Measurements from ENCODE around the gene PTPRS. TPM values are rescaled to one million over a fixed set of nuclear protein-coding genes. Genes with fewer than 3 reads are reported as not detected.

Gene PTPRS
- total and polyA plus RNA-seq, 2 donors (not counting 3 experiments of a cell fraction or from before 2014, with no cell fraction given) = 10.1 to 16.1 TPM

DNA sequence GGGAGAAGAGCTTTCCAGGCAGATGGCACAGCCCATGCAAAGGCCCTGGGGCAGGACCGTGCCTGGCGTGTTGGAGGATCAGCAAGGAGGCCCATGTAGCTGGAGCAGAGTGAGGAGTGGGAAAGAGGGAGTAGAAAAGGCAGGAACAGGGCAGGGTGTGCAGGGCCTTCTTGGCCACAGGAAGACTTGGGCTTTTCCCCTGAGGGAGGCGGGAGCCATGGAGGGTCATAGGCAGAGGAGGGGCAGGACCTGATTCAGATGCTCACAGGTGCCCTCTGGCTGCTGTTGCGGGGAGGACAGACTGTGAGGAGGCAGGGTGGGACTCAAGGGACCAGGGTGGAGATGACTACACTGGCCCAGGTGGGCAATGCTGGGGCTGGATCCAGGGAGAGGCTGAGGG lies 13.8 kb upstream of the PTPRS start:
- dilution Hi-C loops (cut with MboI; ENCODE audit: extremely low pct_ligation_motif_present, low sequenced_read_pairs) (loop anchor here (25.0 kb wide), 1 partner anchor 133 kb away; no protein-coding TSS in a partner anchor), intact Hi-C loops (cut with micrococcal nuclease) (loop anchor here (5.0 kb wide), 1 partner anchor 307 kb away; no protein-coding TSS in a partner anchor)
- H3K27ac ChIP-seq (ENCODE audit: insufficient read depth, low read depth, low read length) = no peak overlapping the region
- H3K79me2 ChIP-seq (ENCODE audit: control insufficient read depth, insufficient read depth, low read length) = no peaks in the 10 kb centered on the region
- FAIRE-seq (no peak), DNase-seq (ENCODE audit: low read depth, low spot score) (no peak)
- CTCF ChIA-PET = interaction anchor here (0.6 kb wide), 1 partner anchor 14 kb away, joined by 4 read pairs; the partner anchor contains the start of gene PTPRS
- H3K9me3 ChIP-seq (replicated peaks; ENCODE audit: control insufficient read depth, insufficient read depth, low read length) = no peaks in the 10 kb centered on the region
- H3K4me1 ChIP-seq (ENCODE audit: control insufficient read depth, extremely low read depth, insufficient read depth, low read length) = no peaks in the 10 kb centered on the region
- no peaks in the 10 kb centered on the region for H3K9me1 ChIP-seq (replicated peaks; ENCODE audit: control insufficient read depth, extremely low read depth, insufficient read depth, low read length)
- H2AFZ ChIP-seq (ENCODE audit: low read depth, low read length) = no peak overlapping the region
- no peaks in the 10 kb centered on the region for H3K27me3 ChIP-seq (ENCODE audit: control insufficient read depth in 2 of 2, insufficient read depth in 2 of 2, low read length in 2 of 2)
- no peak overlapping the region for H3K4me3 ChIP-seq (replicated peaks in 1 of 3; ENCODE audit: insufficient read depth in 1 of 3, low read depth in 1 of 3, low read length in 3 of 3)
- no peak overlapping the region for H3K4me2 ChIP-seq (ENCODE audit: insufficient read depth, low read length)
- H4K20me1 ChIP-seq (replicated peaks; ENCODE audit: control insufficient read depth, extremely low read depth, insufficient read depth, low read length) = no peaks in the 10 kb centered on the region
- POLR2A ChIA-PET = no interaction called here
- TF ChIP-seq, protein P1, sequence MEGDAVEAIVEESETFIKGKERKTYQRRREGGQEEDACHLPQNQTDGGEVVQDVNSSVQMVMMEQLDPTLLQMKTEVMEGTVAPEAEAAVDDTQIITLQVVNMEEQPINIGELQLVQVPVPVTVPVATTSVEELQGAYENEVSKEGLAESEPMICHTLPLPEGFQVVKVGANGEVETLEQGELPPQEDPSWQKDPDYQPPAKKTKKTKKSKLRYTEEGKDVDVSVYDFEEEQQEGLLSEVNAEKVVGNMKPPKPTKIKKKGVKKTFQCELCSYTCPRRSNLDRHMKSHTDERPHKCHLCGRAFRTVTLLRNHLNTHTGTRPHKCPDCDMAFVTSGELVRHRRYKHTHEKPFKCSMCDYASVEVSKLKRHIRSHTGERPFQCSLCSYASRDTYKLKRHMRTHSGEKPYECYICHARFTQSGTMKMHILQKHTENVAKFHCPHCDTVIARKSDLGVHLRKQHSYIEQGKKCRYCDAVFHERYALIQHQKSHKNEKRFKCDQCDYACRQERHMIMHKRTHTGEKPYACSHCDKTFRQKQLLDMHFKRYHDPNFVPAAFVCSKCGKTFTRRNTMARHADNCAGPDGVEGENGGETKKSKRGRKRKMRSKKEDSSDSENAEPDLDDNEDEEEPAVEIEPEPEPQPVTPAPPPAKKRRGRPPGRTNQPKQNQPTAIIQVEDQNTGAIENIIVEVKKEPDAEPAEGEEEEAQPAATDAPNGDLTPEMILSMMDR (IDR thresholded peaks at IDR 0.05; ENCODE audit: extremely low read depth in 1 of 2, insufficient read depth in 1 of 2, low read depth in 1 of 2, low read length in 2 of 2) = peak; percentile 19 to 33
- TF ChIP-seq, protein P2, sequence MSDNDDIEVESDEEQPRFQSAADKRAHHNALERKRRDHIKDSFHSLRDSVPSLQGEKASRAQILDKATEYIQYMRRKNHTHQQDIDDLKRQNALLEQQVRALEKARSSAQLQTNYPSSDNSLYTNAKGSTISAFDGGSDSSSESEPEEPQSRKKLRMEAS (IDR thresholded peaks at IDR 0.05; ENCODE audit: insufficient read depth, insufficient read length) = no peak
- no peak overlapping the region for H3K9ac ChIP-seq (replicated peaks; ENCODE audit: extremely low read depth, insufficient read depth, low read length)
- BruUV-seq (replicated peaks) = no TSS peak
- H3K36me3 ChIP-seq (ENCODE audit: control insufficient read depth in 2 of 2, extremely low read depth in 1 of 2, insufficient read depth in 2 of 2, low read length in 2 of 2) = no peaks in the 10 kb centered on the region

DNA sequence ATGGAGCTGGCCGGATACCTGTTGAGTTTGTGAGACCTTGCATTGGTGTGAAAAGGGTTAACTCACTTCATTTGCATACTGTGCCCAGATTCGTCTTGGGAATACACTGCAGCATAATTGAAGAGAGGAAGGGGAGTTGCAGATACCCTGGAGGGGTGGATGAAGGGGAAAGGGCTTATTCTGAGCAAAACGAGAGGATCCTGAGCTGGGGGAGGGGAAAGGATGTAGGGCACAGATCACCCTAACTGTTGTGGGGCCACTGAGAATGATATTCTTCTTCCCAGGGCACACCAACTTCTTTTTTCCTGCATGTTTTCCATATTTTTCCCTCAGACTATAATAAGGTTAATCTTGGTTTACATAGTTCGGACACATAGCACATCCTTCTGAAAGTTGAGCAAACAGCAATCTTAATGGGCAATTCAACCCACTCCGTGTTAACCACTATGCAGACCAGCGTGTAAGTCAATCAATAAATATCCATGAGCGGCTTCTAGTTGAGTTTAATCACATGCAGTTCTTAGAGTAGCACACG lies 11.7 kb upstream of the PTPRS start:
- H2AFZ ChIP-seq (ENCODE audit: low read depth, low read length) = no peak overlapping the region

More for the DNA sequence above, 11.7 kb upstream of the PTPRS start:
- CTCF ChIA-PET = interaction anchor here (1.2 kb wide), 1 partner anchor 304 kb away, joined by 3 read pairs; no protein-coding TSS in a partner anchor
- no peaks in the 10 kb centered on the region for H3K79me2 ChIP-seq (ENCODE audit: control insufficient read depth, insufficient read depth, low read length)
- no peak overlapping the region for H3K4me2 ChIP-seq (ENCODE audit: insufficient read depth, low read length)
- BruUV-seq (replicated peaks) = no TSS peak
- intact Hi-C loops (cut with micrococcal nuclease) = loop anchor here (5.0 kb wide), 1 partner anchor 305 kb away; no protein-coding TSS in a partner anchor
- no peaks in the 10 kb centered on the region for H4K20me1 ChIP-seq (replicated peaks; ENCODE audit: control insufficient read depth, extremely low read depth, insufficient read depth, low read length)
- no peaks in the 10 kb centered on the region for H3K9me3 ChIP-seq (replicated peaks; ENCODE audit: control insufficient read depth, insufficient read depth, low read length)
- no peaks in the 10 kb centered on the region for H3K9me1 ChIP-seq (replicated peaks; ENCODE audit: control insufficient read depth, extremely low read depth, insufficient read depth, low read length)
- no peaks in the 10 kb centered on the region for H3K4me1 ChIP-seq (ENCODE audit: control insufficient read depth, extremely low read depth, insufficient read depth, low read length)
- no peak overlapping the region for H3K4me3 ChIP-seq (replicated peaks in 1 of 3; ENCODE audit: insufficient read depth in 1 of 3, low read depth in 1 of 3, low read length in 3 of 3)
- H3K9ac ChIP-seq (replicated peaks; ENCODE audit: extremely low read depth, insufficient read depth, low read length) = no peak overlapping the region
- no peak for DNase-seq (ENCODE audit: low read depth, low spot score)
- no peak for FAIRE-seq
- no peaks in the 10 kb centered on the region for H3K36me3 ChIP-seq (ENCODE audit: control insufficient read depth in 2 of 2, extremely low read depth in 1 of 2, insufficient read depth in 2 of 2, low read length in 2 of 2)
- dilution Hi-C loops (cut with MboI; ENCODE audit: extremely low pct_ligation_motif_present, low sequenced_read_pairs) = loop anchor here (25.0 kb wide), 1 partner anchor 135 kb away; no protein-coding TSS in a partner anchor
- no peak overlapping the region for H3K27ac ChIP-seq (ENCODE audit: insufficient read depth, low read depth, low read length)
- POLR2A ChIA-PET = no interaction called here
- H3K27me3 ChIP-seq (ENCODE audit: control insufficient read depth in 2 of 2, insufficient read depth in 2 of 2, low read length in 2 of 2) = peaks cover 0 to 2% of the 10 kb centered on the region in 2 experiments
- TF ChIP-seq POLR2A (IDR thresholded peaks at IDR 0.05; ENCODE audit: low read depth, low read length) (no peak), EZH2 (IDR thresholded peaks at IDR 0.05; ENCODE audit: borderline replicate concordance, low read depth, low read length, severe bottlenecking) (no peak), MYC (IDR thresholded peaks at IDR 0.05; ENCODE audit: low read depth, low read length) (no peak), GATA2 (IDR thresholded peaks at IDR 0.05; ENCODE audit: insufficient read depth, insufficient read length, low read depth, low read length) (no peak), POLR2AphosphoS5 (IDR thresholded peaks at IDR 0.05; ENCODE audit: insufficient read depth, low read depth, low read length) (no peak)
- TF ChIP-seq, protein P2 (IDR thresholded peaks at IDR 0.05; ENCODE audit: insufficient read depth, insufficient read length) = no peak
- TF ChIP-seq, protein P1 (IDR thresholded peaks at IDR 0.05; ENCODE audit: extremely low read depth in 1 of 2, insufficient read depth in 1 of 2, low read depth in 1 of 2, low read length in 2 of 2) = no peak

Measured in endothelial cell of umbilical vein (primary cell).